K562 (cell line): ENCODE results near the gene DIO3. TPM values are rescaled to one million over a fixed set of nuclear protein-coding genes. Genes with fewer than 3 reads are reported as not detected.
"Not testable (repeated sequence)": the region's sequence is repeated elsewhere in the genome, so short reads cannot be mapped to it uniquely, and the experiment has no call there.

Experiments used
- ATAC-seq: fragments of 200-7000 bp; cut with Tn5 transposase; 3 replicates; pipeline ENCODE4 v1.9.1; 2020; ENCODE audit warnings: moderate library complexity
- BruUV-seq: library from RNA; stranded (reverse); fragments of 400-500 nt; replicated peaks from 2 replicates; lab custom pipeline; 2021; lab: Mats Ljungman, UMichigan
- CTCF ChIA-PET: fragments of 300-600 bp; formaldehyde crosslinking; extraction: SDS; loops from one replicate; lab custom pipeline; 2021; ENCODE audit warnings: low intra/inter-chr PET ratio; lab: Yijun Ruan, JAX
- POLR2A ChIA-PET: fragments of 300-600, 350-650 bp; sonication (Branson Sonifier 250); formaldehyde crosslinking; extraction: SDS; loops from one replicate; lab custom pipeline; 2021; ENCODE audit warnings: antibody characterized with exemption, inconsistent platforms; lab: Yijun Ruan, JAX
- DNase-seq, 4 experiments: peaks; one replicate each; pipeline versions ENCODE4 v3.0.0 to v3.0.0-alpha.2; 2011 to 2018; ENCODE audit warnings: low spot score in 3 of 4, mixed read lengths in 3 of 4; ENCODE audit errors: extremely low read depth in 1 of 4
- FAIRE-seq: peaks from 2 replicates; lab custom pipeline; 2011; peaks lifted over from hg19 to GRCh38; lab: Jason Lieb, UNC
- H2AFZ ChIP-seq: 2 replicates; pipeline ENCODE4 v1.6.0; 2011; ENCODE audit warnings: low read depth, low read length, control low read depth, inconsistent platforms
- H3K27ac ChIP-seq: fragments of 200-600 bp; 3 replicates; pipeline ENCODE4 v1.8.0; 2011; ENCODE audit warnings: low read depth, mild to moderate bottlenecking, control low read depth, inconsistent platforms, low read length, moderate library complexity, mixed read lengths; ENCODE audit errors: extremely low read depth
- H3K27me3 ChIP-seq, 2 experiments: fragments of 300-600 bp in 1 of 2; 2 replicates in 1 of 2; 3 replicates in 1 of 2; pipeline versions ENCODE4 v1.6.0 to v1.8.0; 2011; ENCODE audit warnings: inconsistent platforms in 2 of 2, low read length in 2 of 2, mild to moderate bottlenecking in 1 of 2, mixed read lengths in 1 of 2, moderate library complexity in 1 of 2; ENCODE audit not compliant: control insufficient read depth in 2 of 2, insufficient read depth in 2 of 2
- H3K36me3 ChIP-seq: fragments of 300-600 bp; 3 replicates; pipeline ENCODE4 v1.8.0; 2011; ENCODE audit warnings: mild to moderate bottlenecking, low read length, inconsistent platforms; ENCODE audit not compliant: control insufficient read depth, insufficient read depth
- H3K4me1 ChIP-seq, 2 experiments: fragments of 200-600 bp in 1 of 2; replicated peaks in 1 of 2; 2 replicates in 1 of 2; 3 replicates in 1 of 2; pipeline versions ENCODE4 v1.5.1 to v1.8.0; 2011; ENCODE audit warnings: inconsistent platforms in 2 of 2, low read length in 2 of 2, mild to moderate bottlenecking in 1 of 2, mixed read lengths in 1 of 2, moderate library complexity in 1 of 2; ENCODE audit not compliant: control insufficient read depth in 2 of 2, insufficient read depth in 2 of 2
- H3K4me2 ChIP-seq: 2 replicates; pipeline ENCODE4 v1.6.1; 2011; ENCODE audit warnings: low read length, control low read depth, inconsistent platforms, mixed read lengths; ENCODE audit not compliant: insufficient read depth
- H3K4me3 ChIP-seq: fragments of 200-600 bp; sonication (generic), shearing (Covaris generic); 2 replicates; pipeline ENCODE4 v1.5.1; 2016; ENCODE audit warnings: control low read depth, inconsistent platforms
- H3K79me2 ChIP-seq: fragments of 200-600 bp; 3 replicates; pipeline ENCODE4 v1.8.0; 2011; ENCODE audit warnings: low read length, inconsistent platforms; ENCODE audit not compliant: control insufficient read depth, insufficient read depth
- H3K9ac ChIP-seq, 2 experiments: 2 replicates each; pipeline versions ENCODE4 v1.6.0 to v1.6.1; 2011; ENCODE audit warnings: low read depth in 2 of 2, low read length in 2 of 2, control low read depth in 1 of 2, inconsistent platforms in 1 of 2, mild to moderate bottlenecking in 1 of 2, mixed read lengths in 1 of 2; ENCODE audit not compliant: insufficient read depth in 1 of 2
- H3K9me1 ChIP-seq: one replicate; pipeline ENCODE4 v1.6.0; 2011; ENCODE audit warnings: inconsistent platforms, mild to moderate bottlenecking, low read length, moderate library complexity; ENCODE audit not compliant: control insufficient read depth, insufficient read depth
- H3K9me3 ChIP-seq: replicated peaks from 2 replicates; pipeline ENCODE4 v1.5.1; 2011; ENCODE audit warnings: low read depth, low read length, inconsistent platforms; ENCODE audit not compliant: control insufficient read depth, insufficient read depth
- H4K20me1 ChIP-seq: replicated peaks from 2 replicates; pipeline ENCODE4 v1.6.1; 2011; ENCODE audit warnings: low read length, inconsistent platforms, mixed read lengths; ENCODE audit not compliant: control insufficient read depth, insufficient read depth
- CBX2 ChIP-seq: fragments of 200-600 bp; sonication (generic); IDR thresholded peaks from one replicate; pipeline ENCODE4 v1.6.1; 2012; ENCODE audit warnings: mild to moderate bottlenecking, low read length, inconsistent platforms; ENCODE audit not compliant: insufficient read depth, poor library complexity, severe bottlenecking
- CHD1 ChIP-seq: fragments of 200-600 bp; sonication (generic); IDR thresholded peaks from one replicate; pipeline ENCODE4 v1.6.1; 2012; ENCODE audit warnings: mild to moderate bottlenecking, moderate library complexity, low read length, inconsistent platforms
- EGR1 ChIP-seq: fragments of 450-650 bp; conservative IDR thresholded peaks from 2 replicates; pipeline ENCODE4 v1.6.1; 2017; ENCODE audit warnings: mild to moderate bottlenecking
- ELK1 ChIP-seq: sonication (generic); formaldehyde crosslinking; IDR thresholded peaks from 2 replicates; pipeline ENCODE4 v1.8.1; 2022; ENCODE audit warnings: missing genetic modification reagents
- HES1 ChIP-seq: fragments of 450-650 bp; IDR thresholded peaks from 2 replicates; pipeline ENCODE4 v1.6.1; 2016; ENCODE audit warnings: low read depth, mild to moderate bottlenecking, moderate library complexity
- MCM3 ChIP-seq: fragments of 450-650 bp; IDR thresholded peaks from 2 replicates; pipeline ENCODE4 v1.6.1; 2016
- MTF1 ChIP-seq: fragments of 250-450 bp; sonication (Bioruptor Pico); IDR thresholded peaks from 2 replicates; pipeline ENCODE4 v1.9.0; 2021; ENCODE audit warnings: moderate library complexity, mild to moderate bottlenecking, inconsistent platforms, borderline replicate concordance
- TAF1 ChIP-seq: IDR thresholded peaks from 2 replicates; pipeline ENCODE4 v1.6.1; 2011; ENCODE audit warnings: mild to moderate bottlenecking, low read length, moderate library complexity; ENCODE audit not compliant: insufficient read depth, control insufficient read depth, severe bottlenecking; ENCODE audit errors: extremely low read depth
- TSC22D4 ChIP-seq: fragments of 450-650 bp; IDR thresholded peaks from 2 replicates; pipeline ENCODE4 v1.6.1; 2016; ENCODE audit warnings: missing genetic modification characterization, missing biosample characterization, control low read depth
- ZBTB7A ChIP-seq: IDR thresholded peaks from 2 replicates; pipeline ENCODE4 v1.6.1; 2011; ENCODE audit warnings: low read depth, mild to moderate bottlenecking, low read length, moderate library complexity, borderline replicate concordance; ENCODE audit not compliant: control insufficient read depth
- ZNF347 ChIP-seq: fragments of 450-650 bp; formaldehyde crosslinking; IDR thresholded peaks from 2 replicates; pipeline ENCODE4 v1.4.0; 2020; ENCODE audit warnings: low read depth, mild to moderate bottlenecking, moderate library complexity
- WGBS: fragments of 100-300 bp; shearing (Covaris generic); methylation state at CpG from one replicate; pipeline ENCODE4 v1.1.6; 2016; ENCODE audit warnings: low coverage, mixed read lengths; ENCODE audit not compliant: insufficient coverage; ENCODE audit errors: missing lambda C conversion rate; 5-methylcytosine and 5-hydroxymethylcytosine counted together
- in situ Hi-C: fragments of 300-500 bp; cut with MboI; formaldehyde crosslinking; loops from 4 replicates; pipeline ENCODE4 v1.15.0; 2018; ENCODE audit warnings: inconsistent platforms, mixed read lengths
- intact Hi-C: fragments of 100-400 bp; cut with micrococcal nuclease; formaldehyde crosslinking; loops from 2 replicates; pipeline ENCODE4 v1.14.2; 2022
- polyA plus RNA-seq, 8 experiments: library from polyadenylated mRNA; depleted of rRNA in 4 of 8; stranded (reverse) in 5 of 8; unstranded in 3 of 8; fragments of >200 nt; fragmentation: Nextera tagmentation in 2 of 8; fragmentation: Illumina TruSeq in 1 of 8; extraction: Ambion mirVana in 2 of 8; extraction: Trizol in 1 of 8; gene quantifications; 2 replicates each; pipeline versions ENCODE4 v1.2.1 to v1.2.3, GENCODE V29; 2011 to 2014; ENCODE audit warnings: inconsistent platforms in 1 of 8, missing spikeins in 1 of 8
- total RNA-seq, 7 experiments: library from RNA; depleted of rRNA in 6 of 7; stranded (reverse); fragments of >200 nt in 6 of 7; fragmentation: Illumina TruSeq in 2 of 7; extraction: Trizol in 2 of 7; gene quantifications; 2 replicates each; pipeline versions ENCODE4 v1.2.1 to v1.2.3, GENCODE V29; 2011 to 2021; ENCODE audit warnings: low replicate concordance in 1 of 7
- TF ChIP-seq, protein P1 (sequence below), 2 experiments: fragments of 200-800 bp in 1 of 2; sonication (Bioruptor generic) in 1 of 2; sonication (generic) in 1 of 2; formaldehyde crosslinking in 1 of 2; IDR thresholded peaks in 1 of 2; conservative IDR thresholded peaks in 1 of 2; 2 replicates each; pipeline versions ENCODE4 v1.5.0 to v1.6.1; 2016 to 2020; ENCODE audit warnings: missing compliant biosample characterization in 1 of 2, missing genetic modification characterization in 1 of 2, missing genetic modification reagents in 1 of 2

The DIO3 gene
- total and polyA plus RNA-seq, 9 of the 15 experiments (the other 6 are each of a cell fraction or from before 2014, with no cell fraction given), result not detected

DNA sequence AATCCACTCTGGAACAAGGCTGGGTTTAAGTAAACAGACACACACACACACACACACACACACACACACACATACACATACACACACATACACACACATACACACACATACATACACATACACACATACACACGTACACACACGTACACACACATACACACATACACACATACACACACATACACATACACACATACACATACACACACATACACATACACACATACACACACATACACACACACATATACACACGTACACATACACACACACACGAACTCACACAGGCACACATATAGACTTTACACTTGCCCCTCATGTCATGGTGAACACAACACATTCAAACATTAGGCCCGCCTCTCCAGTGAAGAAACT, 5.6 kb upstream of the DIO3 start:
- H3K9me1 ChIP-seq, DNase-seq, H4K20me1 ChIP-seq, H2AFZ ChIP-seq, H3K79me2 ChIP-seq, H3K9me3 ChIP-seq, H3K4me3 ChIP-seq, H3K4me2 ChIP-seq, FAIRE-seq, CTCF ChIA-PET, intact Hi-C loops, BruUV-seq, H3K9ac ChIP-seq, H3K36me3 ChIP-seq, H3K27ac ChIP-seq, POLR2A ChIA-PET, ATAC-seq, in situ Hi-C loops: not testable (repeated sequence)
- Histone ChIP-seq H3K27me3 (peaks cover 0 to 32% of the 10 kb centered on the region in 2 experiments; a peak in 3 of 5 replicates), H3K4me1 (peaks cover 0 to 12% of the 10 kb centered on the region in 2 experiments; a peak in 3 of 5 replicates)
- TF ChIP-seq MCM3, result 0 out of 2 replicates have a peak, but pooled peaks have one; percentile 63
- 0 out of 2 replicates have a peak, but pooled peaks have one; percentile 17 for TF ChIP-seq TSC22D4 (tag)
- WGBS, result 0% methylated on average over 4 of the region's 5 CpGs

DNA sequence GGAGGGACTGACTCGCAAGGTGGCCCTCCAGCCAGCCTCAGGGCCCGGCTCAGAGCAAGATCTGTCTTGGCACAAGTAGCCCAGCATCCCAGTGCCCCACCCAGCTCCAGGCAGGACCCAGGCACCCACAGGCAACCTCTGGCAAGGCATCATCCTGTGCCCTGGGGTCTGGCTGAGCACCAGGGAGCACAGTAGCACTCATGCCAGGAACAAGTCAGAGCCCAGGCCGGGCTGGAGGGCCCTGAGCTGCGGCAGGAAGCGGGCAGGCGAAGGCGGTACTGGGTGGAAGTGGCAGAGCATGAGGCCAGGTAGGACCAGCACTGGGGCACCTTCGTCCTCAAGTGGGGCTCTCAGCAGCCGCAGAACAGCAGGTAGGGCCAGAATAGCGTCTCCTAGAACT, 5.2 kb upstream of the DIO3 start:
- H3K4me2 ChIP-seq, result no peak overlapping the region
- no peak overlapping the region for H2AFZ ChIP-seq
- POLR2A ChIA-PET, result interaction anchor here (0.6 kb wide), 1 partner anchor 1823 kb away, joined by 3 read pairs; no protein-coding TSS in a partner anchor
- H3K9me3 ChIP-seq, result no peaks in the 10 kb centered on the region
- no peak overlapping the region for H3K9ac ChIP-seq
- no peak overlapping the region for H3K4me3 ChIP-seq
- no peak overlapping the region for H3K27ac ChIP-seq
- no peak for DNase-seq
- no peak for ATAC-seq
- H4K20me1 ChIP-seq, result no peaks in the 10 kb centered on the region
- H3K9me1 ChIP-seq, result no peaks in the 10 kb centered on the region
- no peaks in the 10 kb centered on the region for H3K79me2 ChIP-seq
- 6% methylated on average over 9 of the region's 10 CpGs for WGBS
- peaks cover 0 to 12% of the 10 kb centered on the region in 2 experiments; a peak in 3 of 5 replicates for H3K4me1 ChIP-seq
- H3K27me3 ChIP-seq, result peaks cover 0 to 32% of the 10 kb centered on the region in 2 experiments; a peak in 3 of 5 replicates
- no peaks in the 10 kb centered on the region for H3K36me3 ChIP-seq
- intact Hi-C loops, result no loop called here
- in situ Hi-C loops, result no loop called here
- no peak for FAIRE-seq
- no TSS peak for BruUV-seq
- CTCF ChIA-PET, result no interaction called here
- TF ChIP-seq CHD1 (no peak), EGR1 (no peak), CBX2 (no peak), ZNF347 (CRISPR knock-in tag) (no peak), TAF1 (no peak), ELK1 (CRISPR knock-in tag) (no peak), ZBTB7A (no peak), MTF1 (CRISPR knock-in tag) (no peak), HES1 (no peak)
- TF ChIP-seq, protein P1, sequence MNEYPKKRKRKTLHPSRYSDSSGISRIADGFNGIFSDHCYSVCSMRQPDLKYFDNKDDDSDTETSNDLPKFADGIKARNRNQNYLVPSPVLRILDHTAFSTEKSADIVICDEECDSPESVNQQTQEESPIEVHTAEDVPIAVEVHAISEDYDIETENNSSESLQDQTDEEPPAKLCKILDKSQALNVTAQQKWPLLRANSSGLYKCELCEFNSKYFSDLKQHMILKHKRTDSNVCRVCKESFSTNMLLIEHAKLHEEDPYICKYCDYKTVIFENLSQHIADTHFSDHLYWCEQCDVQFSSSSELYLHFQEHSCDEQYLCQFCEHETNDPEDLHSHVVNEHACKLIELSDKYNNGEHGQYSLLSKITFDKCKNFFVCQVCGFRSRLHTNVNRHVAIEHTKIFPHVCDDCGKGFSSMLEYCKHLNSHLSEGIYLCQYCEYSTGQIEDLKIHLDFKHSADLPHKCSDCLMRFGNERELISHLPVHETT (CRISPR knock-in tag; conservative IDR thresholded peaks at IDR 0.05 in 1 of 2, IDR thresholded peaks at IDR 0.05 in 1 of 2), result no peak
